GM10248 (cell line): ENCODE measurements around the gene TDRD1.

ENCODE experiments used
- CTCF ChIA-PET: fragments of 300-600 bp; sonication (Branson Sonifier 250); formaldehyde crosslinking; extraction: SDS; loops from one replicate; lab custom pipeline; 2021; ENCODE audit warnings: antibody characterized with exemption; lab: Yijun Ruan, JAX
- POLR2A ChIA-PET: fragments of 350-650 bp; sonication (Branson Sonifier 250); formaldehyde crosslinking; extraction: SDS; loops from one replicate; lab custom pipeline; 2020; ENCODE audit warnings: antibody characterized with exemption; lab: Yijun Ruan, JAX
- DNase-seq: peaks from one replicate; pipeline ENCODE4 v3.0.0; 2012; ENCODE audit errors: extremely low spot score
- CTCF ChIP-seq: IDR thresholded peaks from 2 replicates; pipeline ENCODE4 v1.5.1; 2012; ENCODE audit warnings: mild to moderate bottlenecking, low read depth; ENCODE audit errors: extremely low read depth, missing control alignments, control extremely low read depth

The TDRD1 gene

GRCh38 chr10:114266521-114266920 is 87.4 kb downstream of the TDRD1 start:
- no peak for DNase-seq
- ChIA-PET CTCF (no interaction called here), POLR2A (no interaction called here)
- TF ChIP-seq CTCF: no peak

- no peak for TF ChIP-seq CTCF
- no peak for DNase-seq
- CTCF ChIA-PET: interaction anchor here (1.3 to 1.9 kb wide), 3 partner anchors 15 to 33 kb away, joined by 3 to 7 read pairs (median 5); no protein-coding TSS in a partner anchor
- POLR2A ChIA-PET: no interaction called here
Measured at GRCh38 chr10:114271075-114271778, 92.1 kb downstream of the TDRD1 start.

- no peak for TF ChIP-seq CTCF
- ChIA-PET CTCF (interaction anchor here (1.9 kb wide), 1 partner anchor 15 kb away, joined by 5 read pairs; no protein-coding TSS in a partner anchor), POLR2A (no interaction called here)
- no peak for DNase-seq
Measured at GRCh38 chr10:114271779-114272167, 92.6 kb downstream of the TDRD1 start.

GRCh38 chr10:114272696-114273095 is 93.5 kb downstream of the TDRD1 start:
- no peak for DNase-seq
- ChIA-PET CTCF (interaction anchor here (0.9 kb wide), 1 partner anchor 12 kb away, joined by 3 read pairs; no protein-coding TSS in a partner anchor), POLR2A (no interaction called here)
- no peak for TF ChIP-seq CTCF

- no peak for DNase-seq
- TF ChIP-seq CTCF: no peak
- ChIA-PET CTCF (interaction anchor here (0.9 kb wide), 1 partner anchor 11 kb away, joined by 3 read pairs; no protein-coding TSS in a partner anchor), POLR2A (no interaction called here)
Measured at GRCh38 chr10:114273910-114274309, 94.8 kb downstream of the TDRD1 start.

GRCh38 chr10:114274616-114275453 is 95.7 kb downstream of the TDRD1 start:
- TF ChIP-seq CTCF: no peak
- DNase-seq: no peak
- ChIA-PET POLR2A (no interaction called here), CTCF (no interaction called here)
